RWPE2 (cell line): Measurements from ENCODE around the gene SHISA9.

Experiments
- ATAC-seq: fragments of 200-7000 bp; cut with Tn5 transposase; 3 replicates; pipeline ENCODE4 v1.9.1; 2021; ENCODE audit warnings: low read depth
- DNase-seq: peaks from one replicate; pipeline ENCODE4 v3.0.0-alpha.2; 2020; ENCODE audit warnings: low spot score
- H3K27ac ChIP-seq: fragments of 450-650 bp; 2 replicates; pipeline ENCODE4 v1.5.1; 2017; ENCODE audit warnings: mild to moderate bottlenecking; ENCODE audit not compliant: poor library complexity, severe bottlenecking
- H3K27me3 ChIP-seq: fragments of 250-450 bp; sonication (Bioruptor Pico); 2 replicates; pipeline ENCODE4 v1.5.1; 2021; ENCODE audit warnings: mild to moderate bottlenecking, moderate library complexity; ENCODE audit not compliant: insufficient read depth, poor library complexity, severe bottlenecking
- H3K36me3 ChIP-seq: fragments of 250-450 bp; sonication (Bioruptor Pico); 2 replicates; pipeline ENCODE4 v1.5.1; 2020; ENCODE audit warnings: low read depth, mild to moderate bottlenecking, moderate library complexity
- H3K4me1 ChIP-seq: fragments of 250-450 bp; sonication (Bioruptor Pico); 2 replicates; pipeline ENCODE4 v1.5.1; 2021; ENCODE audit warnings: mild to moderate bottlenecking, moderate library complexity; ENCODE audit not compliant: insufficient read depth, poor library complexity, severe bottlenecking
- H3K4me3 ChIP-seq: fragments of 250-450 bp; sonication (Bioruptor Pico); 2 replicates; pipeline ENCODE4 v1.5.1; 2021; ENCODE audit warnings: mild to moderate bottlenecking, moderate library complexity; ENCODE audit not compliant: severe bottlenecking
- H3K9me3 ChIP-seq: fragments of 250-450 bp; sonication (Bioruptor Pico); 2 replicates; pipeline ENCODE4 v1.5.1; 2021; ENCODE audit warnings: mild to moderate bottlenecking, moderate library complexity; ENCODE audit not compliant: severe bottlenecking
- TF ChIP-seq, protein P1 (sequence below): fragments of 450-650 bp; IDR thresholded peaks from one replicate; pipeline ENCODE4 v1.5.1; 2017; ENCODE audit warnings: mild to moderate bottlenecking, moderate library complexity; ENCODE audit not compliant: poor library complexity, severe bottlenecking

Gene SHISA9

DNA sequence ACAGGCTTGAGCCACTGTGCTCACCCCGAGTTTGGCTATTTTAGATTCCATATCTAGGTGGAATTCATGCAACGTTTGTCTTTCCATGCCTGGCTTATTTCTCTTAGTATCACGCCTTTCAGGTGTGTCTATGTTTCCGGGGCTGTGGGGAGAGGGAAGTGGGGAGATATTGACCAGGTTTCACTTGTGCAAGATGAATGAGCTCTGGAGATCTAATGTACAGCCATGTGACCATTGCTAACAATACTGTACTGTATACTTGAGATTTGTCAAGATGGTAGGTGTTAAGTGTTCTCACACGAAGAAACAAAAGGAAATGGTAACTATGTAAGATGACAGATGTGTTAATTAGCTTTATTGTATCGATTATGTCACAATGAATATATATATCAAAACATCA lies 199.6 kb downstream of the SHISA9 start:
- TF ChIP-seq, protein P1, sequence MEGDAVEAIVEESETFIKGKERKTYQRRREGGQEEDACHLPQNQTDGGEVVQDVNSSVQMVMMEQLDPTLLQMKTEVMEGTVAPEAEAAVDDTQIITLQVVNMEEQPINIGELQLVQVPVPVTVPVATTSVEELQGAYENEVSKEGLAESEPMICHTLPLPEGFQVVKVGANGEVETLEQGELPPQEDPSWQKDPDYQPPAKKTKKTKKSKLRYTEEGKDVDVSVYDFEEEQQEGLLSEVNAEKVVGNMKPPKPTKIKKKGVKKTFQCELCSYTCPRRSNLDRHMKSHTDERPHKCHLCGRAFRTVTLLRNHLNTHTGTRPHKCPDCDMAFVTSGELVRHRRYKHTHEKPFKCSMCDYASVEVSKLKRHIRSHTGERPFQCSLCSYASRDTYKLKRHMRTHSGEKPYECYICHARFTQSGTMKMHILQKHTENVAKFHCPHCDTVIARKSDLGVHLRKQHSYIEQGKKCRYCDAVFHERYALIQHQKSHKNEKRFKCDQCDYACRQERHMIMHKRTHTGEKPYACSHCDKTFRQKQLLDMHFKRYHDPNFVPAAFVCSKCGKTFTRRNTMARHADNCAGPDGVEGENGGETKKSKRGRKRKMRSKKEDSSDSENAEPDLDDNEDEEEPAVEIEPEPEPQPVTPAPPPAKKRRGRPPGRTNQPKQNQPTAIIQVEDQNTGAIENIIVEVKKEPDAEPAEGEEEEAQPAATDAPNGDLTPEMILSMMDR, result no peak
- H3K4me1 ChIP-seq, result no peaks in the 10 kb centered on the region
- no peak overlapping the region for H3K27ac ChIP-seq
- H3K4me3 ChIP-seq, result no peak overlapping the region
- no peaks in the 10 kb centered on the region for H3K36me3 ChIP-seq
- H3K27me3 ChIP-seq, result no peaks in the 10 kb centered on the region
- DNase-seq (no peak), ATAC-seq (no peak)
- H3K9me3 ChIP-seq, result no peaks in the 10 kb centered on the region

DNA sequence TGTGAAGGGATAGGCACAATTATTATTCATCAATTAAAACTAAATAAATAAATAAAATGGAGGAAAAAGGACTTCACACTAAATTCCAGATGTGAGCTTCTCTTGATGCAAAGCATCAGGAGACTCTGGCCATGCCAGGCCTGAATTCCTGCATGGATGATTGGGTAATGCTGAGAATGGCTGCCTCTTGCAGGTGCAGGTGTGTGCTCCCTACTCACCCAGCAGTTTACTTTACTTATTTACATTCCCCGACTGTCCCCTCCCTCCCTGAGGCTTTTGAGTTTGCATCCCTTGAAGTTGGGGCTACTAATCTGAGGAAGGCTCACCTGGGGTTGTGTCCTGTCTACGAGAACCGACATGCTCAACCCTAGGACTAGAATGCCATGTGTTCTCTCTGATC lies 200.4 kb downstream of the SHISA9 start:
- no peaks in the 10 kb centered on the region for H3K4me1 ChIP-seq
- no peak overlapping the region for H3K4me3 ChIP-seq
- no peaks in the 10 kb centered on the region for H3K27me3 ChIP-seq
- DNase-seq (no peak), ATAC-seq (no peak)
- TF ChIP-seq, protein P1, result no peak
- H3K9me3 ChIP-seq, result no peaks in the 10 kb centered on the region
- no peaks in the 10 kb centered on the region for H3K36me3 ChIP-seq
- no peak overlapping the region for H3K27ac ChIP-seq

DNA sequence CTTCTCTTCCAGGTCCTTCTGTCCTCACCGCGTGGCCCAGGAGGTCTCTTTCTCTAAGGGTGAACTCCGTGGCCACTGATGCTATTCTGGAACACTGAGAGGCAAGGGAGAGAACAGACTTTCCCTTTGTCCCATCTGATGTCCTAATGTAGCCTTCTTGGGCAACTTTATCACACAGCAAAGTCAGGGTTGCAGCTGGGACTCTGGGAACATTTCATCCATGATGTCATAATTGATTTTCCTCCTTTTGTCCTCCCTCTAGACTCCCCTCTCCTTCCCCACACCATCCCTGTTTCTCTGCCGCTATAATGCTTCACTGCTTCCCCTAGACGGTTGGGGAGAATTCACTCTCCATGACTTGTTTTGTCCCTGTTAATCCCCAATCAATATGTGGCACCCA lies 201.0 kb downstream of the SHISA9 start:
- TF ChIP-seq, protein P1, result no peak
- no peaks in the 10 kb centered on the region for H3K36me3 ChIP-seq
- ATAC-seq, result no peak
- H3K27me3 ChIP-seq, result no peaks in the 10 kb centered on the region
- no peak overlapping the region for H3K27ac ChIP-seq
- H3K4me3 ChIP-seq, result no peak overlapping the region
- DNase-seq, result no peak
- peaks cover 3% of the 10 kb centered on the region for H3K9me3 ChIP-seq
- H3K4me1 ChIP-seq, result no peaks in the 10 kb centered on the region

DNA sequence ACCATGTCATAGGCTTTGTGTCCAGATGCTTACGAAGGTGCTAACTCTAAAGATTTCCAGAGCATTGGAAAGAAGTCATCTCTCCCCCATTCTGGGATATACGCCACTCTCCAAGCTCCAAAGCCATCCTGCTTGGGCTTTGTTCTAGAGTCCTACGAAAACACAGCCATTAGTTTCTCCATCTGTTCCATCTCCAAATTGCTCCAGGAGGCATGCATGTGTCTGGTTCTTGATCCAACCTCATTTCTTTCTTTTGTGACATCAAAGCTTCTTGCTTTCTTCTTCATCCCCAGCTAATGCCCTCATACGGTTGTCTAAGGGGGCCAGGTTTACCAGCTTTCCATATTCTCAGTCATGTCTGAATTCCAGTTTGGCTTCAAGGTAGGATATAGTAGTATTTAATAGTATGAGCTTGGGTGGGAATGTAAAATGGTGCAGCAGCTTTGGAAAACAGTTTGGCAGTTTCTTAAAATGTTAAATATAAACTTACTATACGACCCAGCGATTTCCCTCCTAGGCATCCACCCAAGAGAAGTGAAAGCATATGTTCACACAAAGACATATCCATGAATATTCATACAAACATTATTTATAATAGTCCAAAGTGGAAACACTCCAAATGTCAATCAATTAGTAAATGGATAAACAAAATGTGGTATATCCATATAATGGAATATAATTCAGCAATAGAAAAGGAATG lies 202.6 kb downstream of the SHISA9 start:
- ATAC-seq, result no peak

DNA sequence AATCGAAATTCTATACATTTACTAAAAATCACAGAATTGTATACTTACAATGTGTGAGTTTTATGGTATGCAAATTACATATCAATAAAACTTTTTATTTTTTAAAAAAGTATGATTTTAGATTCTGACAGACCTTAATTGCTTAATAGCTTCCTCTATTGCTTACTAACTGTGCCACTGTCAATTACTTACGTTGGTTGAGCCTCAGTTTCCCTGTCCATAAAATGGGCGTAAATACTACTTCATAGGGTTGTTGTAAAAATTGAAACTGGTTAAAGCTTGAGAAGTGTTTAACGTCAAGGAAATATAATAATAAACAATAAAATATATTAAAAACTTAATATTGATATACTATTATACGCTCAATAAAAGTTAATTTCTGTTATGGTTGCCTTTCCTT lies 203.4 kb downstream of the SHISA9 start:
- TF ChIP-seq, protein P1, result no peak
- no peak for ATAC-seq
- Histone ChIP-seq H3K27me3 (no peaks in the 10 kb centered on the region), H3K9me3 (peaks cover 3% of the 10 kb centered on the region), H3K4me3 (no peak overlapping the region), H3K4me1 (peaks cover 3% of the 10 kb centered on the region), H3K36me3 (no peaks in the 10 kb centered on the region), H3K27ac (no peak overlapping the region)
- no peak for DNase-seq

More for the DNA sequence above, 202.6 kb downstream of the SHISA9 start:
- TF ChIP-seq, protein P1, result no peak
- no peaks in the 10 kb centered on the region for H3K27me3 ChIP-seq
- DNase-seq, result no peak
- no peaks in the 10 kb centered on the region for H3K36me3 ChIP-seq
- no peak overlapping the region for H3K4me3 ChIP-seq
- no peaks in the 10 kb centered on the region for H3K4me1 ChIP-seq
- peaks cover 3% of the 10 kb centered on the region for H3K9me3 ChIP-seq
- H3K27ac ChIP-seq, result no peak overlapping the region
